ENCODE measurements around the gene RYK. TPM values are rescaled to one million over a fixed set of nuclear protein-coding genes. Genes with fewer than 3 reads are reported as not detected.

The RYK gene
- total RNA-seq, 4 donors from 2014 or later: 78.2 to 120 (median 96.5) TPM

DNA sequence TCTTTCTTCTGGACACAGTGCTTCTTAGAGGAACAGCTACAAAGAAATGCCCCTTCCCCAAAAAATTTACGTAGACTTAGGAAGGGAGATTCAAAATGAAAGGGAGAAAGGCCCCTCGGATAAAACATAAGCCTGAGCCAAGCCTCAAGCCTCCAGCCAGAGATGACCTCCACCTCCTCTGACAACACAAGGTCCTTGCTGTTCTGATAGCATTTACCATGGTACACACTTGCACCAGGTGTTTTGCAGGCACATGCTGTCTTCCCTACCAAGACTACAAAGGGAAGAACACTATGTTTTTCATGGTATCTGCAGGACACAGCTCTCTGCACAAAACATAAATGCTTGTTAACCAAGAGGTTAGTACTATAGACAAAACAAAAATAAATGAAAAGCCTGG is 27.8 kb downstream of the RYK start:
- peaks cover 0 to 4% (median 0%) of the 10 kb centered on the region in 4 donors for H3K36me3 ChIP-seq
- 64% methylated on average over 2 of the region's 2 CpGs for WGBS
- H3K27ac ChIP-seq (replicated peaks in 1 of 4): no peak overlapping the region
- H3K9me3 ChIP-seq: no peaks in the 10 kb centered on the region
- no peak for DNase-seq (ENCODE audit: extremely low spot score)
- H3K27me3 ChIP-seq: no peaks in the 10 kb centered on the region
- TF ChIP-seq, protein P1, sequence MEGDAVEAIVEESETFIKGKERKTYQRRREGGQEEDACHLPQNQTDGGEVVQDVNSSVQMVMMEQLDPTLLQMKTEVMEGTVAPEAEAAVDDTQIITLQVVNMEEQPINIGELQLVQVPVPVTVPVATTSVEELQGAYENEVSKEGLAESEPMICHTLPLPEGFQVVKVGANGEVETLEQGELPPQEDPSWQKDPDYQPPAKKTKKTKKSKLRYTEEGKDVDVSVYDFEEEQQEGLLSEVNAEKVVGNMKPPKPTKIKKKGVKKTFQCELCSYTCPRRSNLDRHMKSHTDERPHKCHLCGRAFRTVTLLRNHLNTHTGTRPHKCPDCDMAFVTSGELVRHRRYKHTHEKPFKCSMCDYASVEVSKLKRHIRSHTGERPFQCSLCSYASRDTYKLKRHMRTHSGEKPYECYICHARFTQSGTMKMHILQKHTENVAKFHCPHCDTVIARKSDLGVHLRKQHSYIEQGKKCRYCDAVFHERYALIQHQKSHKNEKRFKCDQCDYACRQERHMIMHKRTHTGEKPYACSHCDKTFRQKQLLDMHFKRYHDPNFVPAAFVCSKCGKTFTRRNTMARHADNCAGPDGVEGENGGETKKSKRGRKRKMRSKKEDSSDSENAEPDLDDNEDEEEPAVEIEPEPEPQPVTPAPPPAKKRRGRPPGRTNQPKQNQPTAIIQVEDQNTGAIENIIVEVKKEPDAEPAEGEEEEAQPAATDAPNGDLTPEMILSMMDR (IDR thresholded peaks at IDR 0.05): no peak
- TF ChIP-seq POLR2A (IDR thresholded peaks at IDR 0.05; ENCODE audit: low read depth): no peak
- no peak for TF ChIP-seq POLR2AphosphoS5 (IDR thresholded peaks at IDR 0.05)
- TF ChIP-seq EP300 (IDR thresholded peaks at IDR 0.05): no peak
- H3K4me1 ChIP-seq: peaks cover 24 to 34% (median 31%) of the 10 kb centered on the region in 4 donors
- intact Hi-C loops (cut with DNase I): no loop called here
- H3K4me3 ChIP-seq: no peak overlapping the region

DNA sequence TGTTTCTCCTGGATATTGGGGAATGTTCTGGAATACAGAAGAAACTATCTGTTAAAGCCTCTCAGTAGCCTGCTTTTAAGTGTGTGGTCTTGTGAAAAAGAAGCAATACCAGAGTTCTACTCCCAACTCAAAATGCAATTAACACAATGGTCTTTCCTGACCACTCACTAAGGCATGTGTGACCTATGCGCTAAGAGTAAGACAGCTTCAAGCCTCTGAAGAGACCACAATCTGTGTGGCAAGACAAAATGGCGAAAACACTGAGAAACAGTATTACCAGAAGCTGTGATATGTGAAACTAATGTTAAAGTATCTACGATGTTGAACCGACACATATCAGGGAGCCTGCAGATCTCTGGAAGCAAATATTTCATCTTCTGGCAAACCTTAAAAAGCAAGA is 33.8 kb downstream of the RYK start:
- Histone ChIP-seq H3K4me1 (peaks cover 7 to 29% (median 22%) of the 10 kb centered on the region in 4 donors), H3K9me3 (no peaks in the 10 kb centered on the region), H3K4me3 (no peak overlapping the region), H3K27me3 (no peaks in the 10 kb centered on the region), H3K36me3 (peaks cover 0 to 7% (median 1%) of the 10 kb centered on the region in 4 donors), H3K27ac (replicated peaks in 1 of 4) (no peak overlapping the region)
- TF ChIP-seq POLR2A (IDR thresholded peaks at IDR 0.05; ENCODE audit: low read depth) (no peak), EP300 (IDR thresholded peaks at IDR 0.05) (no peak), POLR2AphosphoS5 (IDR thresholded peaks at IDR 0.05) (no peak)
- TF ChIP-seq, protein P1 (IDR thresholded peaks at IDR 0.05): no peak
- DNase-seq (ENCODE audit: extremely low spot score): no peak
- WGBS: 97% methylated on average over 4 of the region's 4 CpGs
- intact Hi-C loops (cut with DNase I): no loop called here

DNA sequence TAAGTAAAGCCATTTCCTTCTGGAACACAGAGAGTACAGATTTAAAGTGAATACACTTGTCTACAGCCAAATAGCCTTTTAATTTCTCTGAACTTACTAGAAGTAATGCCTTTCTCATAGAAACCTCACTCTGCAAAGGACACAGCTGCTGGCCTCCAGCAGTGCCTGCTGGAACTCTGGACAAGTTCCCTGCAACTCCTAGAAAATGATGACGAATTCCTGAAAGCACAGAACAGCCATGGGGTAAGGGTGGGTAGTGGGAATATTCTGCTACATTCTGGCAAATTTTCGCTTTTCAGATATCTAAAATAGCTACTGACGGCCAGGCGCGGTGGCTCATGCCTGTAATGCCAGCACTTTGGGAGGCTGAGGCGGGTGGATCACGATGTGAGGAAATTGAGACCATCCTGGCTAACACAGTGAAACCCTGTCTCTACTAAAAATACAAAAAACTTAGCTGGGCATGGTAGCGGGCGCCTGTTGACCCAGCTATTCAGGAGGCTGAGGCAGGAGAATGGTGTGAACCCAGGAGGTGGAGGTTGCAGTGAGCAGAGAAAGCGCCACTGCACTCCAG is 34.4 kb downstream of the RYK start:
- Histone ChIP-seq H3K36me3 (peaks cover 0 to 7% (median under 1%) of the 10 kb centered on the region in 4 donors), H3K4me3 (no peak overlapping the region), H3K9me3 (no peaks in the 10 kb centered on the region), H3K27me3 (no peaks in the 10 kb centered on the region), H3K4me1 (peaks cover 7 to 35% (median 26%) of the 10 kb centered on the region in 4 donors), H3K27ac (replicated peaks in 1 of 4) (no peak overlapping the region)
- TF ChIP-seq EP300 (IDR thresholded peaks at IDR 0.05) (no peak), POLR2AphosphoS5 (IDR thresholded peaks at IDR 0.05) (no peak), POLR2A (IDR thresholded peaks at IDR 0.05; ENCODE audit: low read depth) (no peak)
- TF ChIP-seq, protein P1 (IDR thresholded peaks at IDR 0.05): no peak
- intact Hi-C loops (cut with DNase I): no loop called here
- 83% methylated on average over 10 of the region's 10 CpGs for WGBS
- no peak for DNase-seq (ENCODE audit: extremely low spot score)

DNA sequence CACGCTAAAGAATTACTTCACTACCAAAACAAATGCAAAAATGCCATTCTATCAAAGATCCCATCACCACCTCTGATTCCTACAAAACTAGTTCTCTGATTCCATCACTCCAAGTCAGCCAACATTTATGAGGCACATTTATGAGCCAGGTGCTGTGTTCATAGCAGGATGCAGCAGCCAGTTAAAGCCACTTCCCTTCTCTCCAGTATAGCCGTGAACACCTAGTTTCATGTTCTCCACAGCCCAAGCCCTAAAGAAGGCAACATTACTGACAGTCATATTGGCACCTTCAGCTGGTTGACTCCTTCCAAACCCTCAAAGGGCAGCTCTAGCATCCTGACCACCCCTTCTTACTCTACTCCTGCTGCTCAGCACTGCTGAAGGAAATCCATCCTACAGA is 36.4 kb downstream of the RYK start:
- H3K4me3 ChIP-seq: no peak overlapping the region
- H3K27me3 ChIP-seq: no peaks in the 10 kb centered on the region
- no peaks in the 10 kb centered on the region for H3K9me3 ChIP-seq
- H3K4me1 ChIP-seq: peaks cover 7 to 38% (median 26%) of the 10 kb centered on the region in 4 donors
- no peak for DNase-seq (ENCODE audit: extremely low spot score)
- intact Hi-C loops (cut with DNase I): loop anchor here (5.0 kb wide), 1 partner anchor 163 kb away; no protein-coding TSS in a partner anchor
- TF ChIP-seq, protein P1 (IDR thresholded peaks at IDR 0.05): no peak
- TF ChIP-seq POLR2AphosphoS5 (IDR thresholded peaks at IDR 0.05) (no peak), EP300 (IDR thresholded peaks at IDR 0.05) (no peak), POLR2A (IDR thresholded peaks at IDR 0.05; ENCODE audit: low read depth) (no peak)
- peaks cover 6 to 19% (median 9%) of the 10 kb centered on the region in 4 donors for H3K36me3 ChIP-seq
- 92% methylated on average over 2 of the region's 2 CpGs for WGBS
- no peak overlapping the region for H3K27ac ChIP-seq (replicated peaks in 1 of 4)
